HG03159 (cell line): ENCODE results near the gene FNDC1.

Source experiments
- ATAC-seq: cut with Tn5 transposase; IDR thresholded peaks from one replicate; pipeline ENCODE4 v1.9.1; 2021; ENCODE audit warnings: mild to moderate bottlenecking, moderate library complexity; ENCODE audit not compliant: unreplicated experiment

The FNDC1 gene

GRCh38 chr6:159203304-159204005 is 34.3 kb downstream of the FNDC1 start:
- ATAC-seq, result no peak

- ATAC-seq, result no peak
Observed at GRCh38 chr6:159204605-159205004, 35.4 kb downstream of the FNDC1 start.

GRCh38 chr6:159212028-159212427 is 42.8 kb downstream of the FNDC1 start:
- no peak for ATAC-seq

GRCh38 chr6:159212525-159213280 is 43.5 kb downstream of the FNDC1 start:
- no peak for ATAC-seq

GRCh38 chr6:159213405-159213804 is 44.2 kb downstream of the FNDC1 start:
- no peak for ATAC-seq

GRCh38 chr6:159214281-159214680 is 45.1 kb downstream of the FNDC1 start:
- ATAC-seq, result no peak

- no peak for ATAC-seq
Observed at GRCh38 chr6:159217595-159218275, 48.5 kb downstream of the FNDC1 start.

GRCh38 chr6:159220093-159220492 is 50.9 kb downstream of the FNDC1 start:
- no peak for ATAC-seq

GRCh38 chr6:159221486-159222170 is 52.4 kb downstream of the FNDC1 start:
- ATAC-seq, result no peak

- ATAC-seq, result no peak
Observed at GRCh38 chr6:159224452-159224851, 55.3 kb downstream of the FNDC1 start.

- no peak for ATAC-seq
Observed at GRCh38 chr6:159229651-159230051, 60.5 kb downstream of the FNDC1 start.

- ATAC-seq, result no peak
Observed at GRCh38 chr6:159232106-159232645, 63.0 kb downstream of the FNDC1 start.

GRCh38 chr6:159232751-159233150 is 63.6 kb downstream of the FNDC1 start:
- no peak for ATAC-seq

GRCh38 chr6:159233365-159234101 is 64.3 kb downstream of the FNDC1 start:
- ATAC-seq, result no peak

- ATAC-seq, result no peak
Observed at GRCh38 chr6:159234102-159234553, 64.9 kb downstream of the FNDC1 start.

- no peak for ATAC-seq
Observed at GRCh38 chr6:159238920-159239558, 69.8 kb downstream of the FNDC1 start.

GRCh38 chr6:159249128-159249527 is 79.9 kb downstream of the FNDC1 start:
- ATAC-seq, result no peak

- no peak for ATAC-seq
Observed at GRCh38 chr6:159249752-159250151, 80.6 kb downstream of the FNDC1 start.

GRCh38 chr6:159250633-159251032 is 81.4 kb downstream of the FNDC1 start:
- no peak for ATAC-seq
